ENCODE results near the gene SGTB. TPM values are rescaled to one million over a fixed set of nuclear protein-coding genes. Genes with fewer than 3 reads are reported as not detected.

SGTB gene
- total RNA-seq, 1 experiment from 2014 or later, result 9.8 TPM

- Histone ChIP-seq H3K4me2 (no peak overlapping the region), H4K20me1 (ENCODE audit: insufficient read depth) (no peaks in the 10 kb centered on the region), H3K79me2 (ENCODE audit: low read depth) (peaks cover 14% of the 10 kb centered on the region), H3K4me3 (no peak overlapping the region), H3K27ac (no peak overlapping the region), H3K9me3 (ENCODE audit: insufficient read depth, low read depth) (no peaks in the 10 kb centered on the region), H3F3A (ENCODE audit: insufficient read depth, low read depth) (no peaks in the 10 kb centered on the region), H3K27me3 (ENCODE audit: insufficient read depth, low read depth) (no peaks in the 10 kb centered on the region), H3K36me3 (ENCODE audit: low read depth) (no peaks in the 10 kb centered on the region), H2AFZ (no peak overlapping the region), H3K9me2 (ENCODE audit: insufficient read depth) (no peaks in the 10 kb centered on the region), H3K4me1 (replicated peaks; ENCODE audit: insufficient read depth) (no peaks in the 10 kb centered on the region)
- POLR2A ChIA-PET (ENCODE audit: unreplicated experiment), result no interaction called here
- intact Hi-C loops (cut with micrococcal nuclease; ENCODE audit: unreplicated experiment), result no loop called here
- BruUV-seq (replicated peaks), result no TSS peak
- TF ChIP-seq, protein P1, sequence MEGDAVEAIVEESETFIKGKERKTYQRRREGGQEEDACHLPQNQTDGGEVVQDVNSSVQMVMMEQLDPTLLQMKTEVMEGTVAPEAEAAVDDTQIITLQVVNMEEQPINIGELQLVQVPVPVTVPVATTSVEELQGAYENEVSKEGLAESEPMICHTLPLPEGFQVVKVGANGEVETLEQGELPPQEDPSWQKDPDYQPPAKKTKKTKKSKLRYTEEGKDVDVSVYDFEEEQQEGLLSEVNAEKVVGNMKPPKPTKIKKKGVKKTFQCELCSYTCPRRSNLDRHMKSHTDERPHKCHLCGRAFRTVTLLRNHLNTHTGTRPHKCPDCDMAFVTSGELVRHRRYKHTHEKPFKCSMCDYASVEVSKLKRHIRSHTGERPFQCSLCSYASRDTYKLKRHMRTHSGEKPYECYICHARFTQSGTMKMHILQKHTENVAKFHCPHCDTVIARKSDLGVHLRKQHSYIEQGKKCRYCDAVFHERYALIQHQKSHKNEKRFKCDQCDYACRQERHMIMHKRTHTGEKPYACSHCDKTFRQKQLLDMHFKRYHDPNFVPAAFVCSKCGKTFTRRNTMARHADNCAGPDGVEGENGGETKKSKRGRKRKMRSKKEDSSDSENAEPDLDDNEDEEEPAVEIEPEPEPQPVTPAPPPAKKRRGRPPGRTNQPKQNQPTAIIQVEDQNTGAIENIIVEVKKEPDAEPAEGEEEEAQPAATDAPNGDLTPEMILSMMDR (conservative IDR thresholded peaks at IDR 0.05), result no peak
- no peak for TF ChIP-seq EZH2 (IDR thresholded peaks at IDR 0.05; ENCODE audit: low read depth)
- no peak for DNase-seq
- CTCF ChIA-PET, result no interaction called here
Observed at GRCh38 chr5:65750938-65751337, 29.0 kb upstream of the SGTB start.

DNA sequence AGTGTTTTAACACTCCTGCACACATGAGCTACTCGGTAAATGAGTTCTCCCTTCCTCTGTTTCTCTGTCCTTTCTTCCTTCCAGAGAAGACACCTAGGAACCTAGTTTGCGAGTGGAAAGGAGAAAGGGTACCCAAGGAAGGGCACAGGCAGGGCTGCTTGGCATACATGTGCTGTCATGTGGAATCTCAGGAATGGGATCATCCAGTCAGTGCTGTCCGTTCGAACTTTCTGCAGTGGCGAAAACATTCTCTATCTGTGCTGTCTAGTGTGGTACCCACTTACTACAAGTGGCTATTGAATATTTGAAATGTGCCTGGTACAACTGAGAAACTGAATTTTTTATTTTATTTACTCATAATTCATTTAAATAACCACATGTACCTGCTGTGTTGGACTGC lies 28.0 kb upstream of the SGTB start:
- ChIA-PET CTCF (no interaction called here), POLR2A (ENCODE audit: unreplicated experiment) (no interaction called here)
- BruUV-seq (replicated peaks), result no TSS peak

DNA sequence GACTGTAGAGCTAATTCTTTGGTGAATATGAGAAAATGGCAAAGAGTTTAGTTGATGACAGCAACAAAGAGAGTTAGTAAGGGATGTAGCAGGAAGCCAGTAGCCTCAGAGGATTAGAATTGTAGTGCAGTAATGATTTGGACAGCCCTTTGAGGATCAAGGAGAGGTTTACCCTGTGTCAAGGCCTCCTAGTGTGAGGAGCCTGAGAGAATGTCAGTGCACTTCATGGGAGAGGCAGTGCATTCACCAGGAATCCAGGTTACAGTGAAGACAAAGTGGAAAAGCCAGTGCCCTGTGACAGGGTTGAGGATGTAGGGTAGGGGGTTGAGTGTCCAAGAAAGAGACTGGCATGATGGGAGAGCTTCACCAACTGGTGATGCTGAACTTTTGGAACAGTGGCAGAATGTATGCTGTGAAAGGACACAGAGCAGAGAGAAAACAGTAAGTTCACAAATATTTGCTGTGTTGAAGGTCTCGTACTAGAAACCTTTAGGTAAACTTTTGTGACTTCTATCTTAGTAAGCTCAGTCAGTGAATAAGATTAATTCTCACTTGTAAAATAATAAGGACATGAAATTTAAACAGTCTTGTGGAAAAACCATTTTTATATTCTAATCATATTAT lies 27.4 kb upstream of the SGTB start:
- no peaks in the 10 kb centered on the region for H3K9me2 ChIP-seq (ENCODE audit: insufficient read depth)
- H3K4me2 ChIP-seq, result no peak overlapping the region
- DNase-seq, result no peak
- H3K9me3 ChIP-seq (ENCODE audit: insufficient read depth, low read depth), result no peaks in the 10 kb centered on the region
- peaks cover 20% of the 10 kb centered on the region for H3K79me2 ChIP-seq (ENCODE audit: low read depth)
- POLR2A ChIA-PET (ENCODE audit: unreplicated experiment), result interaction anchor here (0.7 kb wide), 1 partner anchor 19 kb away, joined by 6 read pairs; no protein-coding TSS in a partner anchor
- H3K4me3 ChIP-seq, result no peak overlapping the region
- no peak overlapping the region for H3K27ac ChIP-seq
- intact Hi-C loops (cut with micrococcal nuclease; ENCODE audit: unreplicated experiment), result no loop called here
- no peaks in the 10 kb centered on the region for H3K4me1 ChIP-seq (replicated peaks; ENCODE audit: insufficient read depth)
- no peaks in the 10 kb centered on the region for H3K36me3 ChIP-seq (ENCODE audit: low read depth)
- TF ChIP-seq, protein P1 (conservative IDR thresholded peaks at IDR 0.05), result no peak
- no peak for TF ChIP-seq EZH2 (IDR thresholded peaks at IDR 0.05; ENCODE audit: low read depth)
- H3K27me3 ChIP-seq (ENCODE audit: insufficient read depth, low read depth), result no peaks in the 10 kb centered on the region
- CTCF ChIA-PET, result no interaction called here
- H2AFZ ChIP-seq, result no peak overlapping the region
- no TSS peak for BruUV-seq (replicated peaks)
- no peaks in the 10 kb centered on the region for H4K20me1 ChIP-seq (ENCODE audit: insufficient read depth)
- no peaks in the 10 kb centered on the region for H3F3A ChIP-seq (ENCODE audit: insufficient read depth, low read depth)

More for the DNA sequence above, 28.0 kb upstream of the SGTB start:
- Histone ChIP-seq H3K4me1 (replicated peaks; ENCODE audit: insufficient read depth) (no peaks in the 10 kb centered on the region), H4K20me1 (ENCODE audit: insufficient read depth) (no peaks in the 10 kb centered on the region), H3K36me3 (ENCODE audit: low read depth) (no peaks in the 10 kb centered on the region), H3K79me2 (ENCODE audit: low read depth) (peaks cover 16% of the 10 kb centered on the region), H3K27me3 (ENCODE audit: insufficient read depth, low read depth) (no peaks in the 10 kb centered on the region), H3F3A (ENCODE audit: insufficient read depth, low read depth) (no peaks in the 10 kb centered on the region), H3K9me2 (ENCODE audit: insufficient read depth) (no peaks in the 10 kb centered on the region), H3K4me2 (no peak overlapping the region), H3K9me3 (ENCODE audit: insufficient read depth, low read depth) (no peaks in the 10 kb centered on the region), H3K27ac (no peak overlapping the region), H3K4me3 (no peak overlapping the region), H2AFZ (no peak overlapping the region)
- intact Hi-C loops (cut with micrococcal nuclease; ENCODE audit: unreplicated experiment), result no loop called here
- no peak for DNase-seq
- TF ChIP-seq, protein P1 (conservative IDR thresholded peaks at IDR 0.05), result no peak
- TF ChIP-seq EZH2 (IDR thresholded peaks at IDR 0.05; ENCODE audit: low read depth), result no peak
